LNCaP clone FGC (cell line): ENCODE measurements around the gene GGTLC1.
A peak's percentile ranks its signal among the peaks of the same experiment; 100 is the strongest.

Experiments
- DNase-seq: peaks from one replicate; pipeline ENCODE4 v3.0.0-alpha.2; 2011; ENCODE audit warnings: low read depth
- H3K4me3 ChIP-seq: 2 replicates; pipeline ENCODE4 v1.5.1; 2011; ENCODE audit warnings: mild to moderate bottlenecking, low read depth, low read length, control low read depth
- TF ChIP-seq, protein P1 (sequence below): IDR thresholded peaks from 2 replicates; pipeline ENCODE4 v1.5.1; 2012; ENCODE audit warnings: mild to moderate bottlenecking; ENCODE audit not compliant: control insufficient read depth, insufficient read depth; ENCODE audit errors: extremely low read depth

Gene GGTLC1

DNA sequence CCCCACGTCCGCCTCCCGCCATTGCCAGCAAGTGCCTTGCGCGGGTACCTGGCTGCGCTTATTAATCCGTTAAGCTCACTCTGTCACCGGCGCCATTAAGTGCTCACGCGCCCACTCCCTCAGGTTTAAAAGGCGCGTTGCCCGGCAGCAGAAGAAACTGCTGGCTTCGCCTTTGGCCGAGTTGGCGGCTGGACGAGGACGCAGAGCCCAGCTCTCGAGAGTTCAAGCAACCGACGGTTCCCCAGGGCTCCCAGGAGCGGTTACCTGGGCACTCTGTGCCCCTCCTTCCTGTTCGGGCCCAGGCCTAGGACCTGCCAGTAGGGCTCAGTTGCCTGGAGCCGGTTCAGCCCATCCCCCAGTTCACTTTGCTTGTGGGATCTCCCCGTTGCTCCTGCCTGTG lies at the start of gene GGTLC1:
TSS of gene GGTLC1 (minus strand) at position 219 of the 400 bp plus-strand sequence. CDS start 2,168 bp downstream, outside the sequence.
- TF ChIP-seq, protein P1, sequence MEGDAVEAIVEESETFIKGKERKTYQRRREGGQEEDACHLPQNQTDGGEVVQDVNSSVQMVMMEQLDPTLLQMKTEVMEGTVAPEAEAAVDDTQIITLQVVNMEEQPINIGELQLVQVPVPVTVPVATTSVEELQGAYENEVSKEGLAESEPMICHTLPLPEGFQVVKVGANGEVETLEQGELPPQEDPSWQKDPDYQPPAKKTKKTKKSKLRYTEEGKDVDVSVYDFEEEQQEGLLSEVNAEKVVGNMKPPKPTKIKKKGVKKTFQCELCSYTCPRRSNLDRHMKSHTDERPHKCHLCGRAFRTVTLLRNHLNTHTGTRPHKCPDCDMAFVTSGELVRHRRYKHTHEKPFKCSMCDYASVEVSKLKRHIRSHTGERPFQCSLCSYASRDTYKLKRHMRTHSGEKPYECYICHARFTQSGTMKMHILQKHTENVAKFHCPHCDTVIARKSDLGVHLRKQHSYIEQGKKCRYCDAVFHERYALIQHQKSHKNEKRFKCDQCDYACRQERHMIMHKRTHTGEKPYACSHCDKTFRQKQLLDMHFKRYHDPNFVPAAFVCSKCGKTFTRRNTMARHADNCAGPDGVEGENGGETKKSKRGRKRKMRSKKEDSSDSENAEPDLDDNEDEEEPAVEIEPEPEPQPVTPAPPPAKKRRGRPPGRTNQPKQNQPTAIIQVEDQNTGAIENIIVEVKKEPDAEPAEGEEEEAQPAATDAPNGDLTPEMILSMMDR, result no peak
- DNase-seq, result no peak
- H3K4me3 ChIP-seq, result no peak within 1 kb of the TSS

DNA sequence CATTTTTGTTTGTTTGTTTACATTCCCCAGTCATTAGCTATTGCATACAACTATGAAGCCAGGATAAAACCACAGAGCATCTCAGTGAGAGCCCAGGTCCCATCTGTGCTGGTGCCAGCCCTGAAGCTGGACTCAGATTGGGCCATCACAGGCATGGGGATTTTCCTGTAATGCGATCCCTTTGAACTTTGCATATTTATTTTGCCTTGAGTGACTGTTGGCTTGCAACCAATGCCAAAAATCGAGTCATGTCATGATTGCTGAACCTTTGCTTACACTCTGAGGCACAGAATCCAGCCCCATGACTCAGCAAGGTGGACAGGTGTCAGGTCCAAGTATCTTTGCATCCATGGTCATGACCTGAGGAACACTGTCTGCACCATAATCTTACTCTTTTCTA lies 46.2 kb upstream of the GGTLC1 start:
- H3K4me3 ChIP-seq, result no peak overlapping the region
- TF ChIP-seq, protein P1, result no peak
- DNase-seq, result peak; percentile 97

DNA sequence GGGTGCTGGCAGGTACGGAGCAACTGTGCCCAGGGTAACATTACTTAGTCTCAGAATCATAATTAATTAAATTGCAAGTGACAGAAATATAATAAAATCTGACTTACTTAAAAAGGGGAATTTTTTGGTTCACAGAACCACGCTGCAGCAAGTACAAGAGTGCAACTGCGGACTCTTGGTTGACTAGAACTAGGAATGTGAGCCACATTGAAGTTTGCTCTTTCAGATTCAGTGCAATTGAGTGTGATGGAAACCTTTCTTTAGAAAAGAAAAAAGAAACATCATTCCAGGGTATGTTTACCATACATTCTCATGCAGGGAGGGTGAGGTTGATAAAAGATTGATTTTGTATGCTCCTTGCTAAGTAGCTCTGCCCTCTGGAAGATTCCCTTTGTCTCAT lies 45.0 kb upstream of the GGTLC1 start:
- TF ChIP-seq, protein P1, result no peak
- H3K4me3 ChIP-seq, result no peak overlapping the region
- no peak for DNase-seq

DNA sequence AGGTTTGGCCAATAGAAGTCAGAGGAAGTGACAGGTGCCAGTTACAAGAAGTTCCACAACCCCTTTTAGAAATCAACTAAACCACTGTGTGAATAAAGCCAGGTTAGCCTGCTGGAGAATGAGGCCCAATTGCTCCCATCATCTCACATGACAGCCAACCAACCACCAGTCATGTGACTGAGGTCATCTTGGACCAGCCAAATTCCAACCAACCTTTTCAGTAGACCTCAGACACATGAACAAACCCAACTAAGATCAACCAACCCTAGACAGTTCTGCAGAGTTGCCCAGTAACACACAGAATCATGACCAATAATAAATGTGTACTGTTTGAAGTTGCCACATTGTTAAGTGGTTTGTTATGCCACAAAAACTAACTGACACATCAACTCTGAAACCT lies 44.6 kb upstream of the GGTLC1 start:
- TF ChIP-seq, protein P1, result no peak
- H3K4me3 ChIP-seq, result no peak overlapping the region
- no peak for DNase-seq

DNA sequence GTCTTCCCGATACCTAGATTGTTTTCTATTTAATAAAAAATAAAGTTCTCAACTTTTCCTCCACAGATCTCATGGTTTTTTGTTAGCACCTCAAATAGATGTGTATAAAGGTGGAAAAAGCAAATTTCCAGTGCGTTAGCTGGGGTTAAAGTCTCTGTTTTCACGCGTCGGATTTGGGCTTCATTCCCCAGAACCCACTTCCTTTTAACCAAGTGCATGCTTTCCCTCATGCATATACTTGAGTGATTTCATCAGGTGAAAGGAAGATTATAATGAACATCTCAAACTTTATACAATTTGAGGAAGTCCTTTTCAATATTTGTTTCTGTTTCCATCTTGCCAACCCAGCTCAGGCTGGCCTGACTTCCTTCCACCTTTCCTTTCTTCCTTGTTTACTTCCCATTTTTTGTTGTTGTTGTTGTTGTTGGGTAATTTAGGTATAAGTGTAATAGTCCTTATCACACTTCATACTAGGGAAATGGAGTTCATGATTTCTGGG lies 43.9 kb upstream of the GGTLC1 start:
- DNase-seq, result no peak
- TF ChIP-seq, protein P1, result no peak
- H3K4me3 ChIP-seq, result no peak overlapping the region

DNA sequence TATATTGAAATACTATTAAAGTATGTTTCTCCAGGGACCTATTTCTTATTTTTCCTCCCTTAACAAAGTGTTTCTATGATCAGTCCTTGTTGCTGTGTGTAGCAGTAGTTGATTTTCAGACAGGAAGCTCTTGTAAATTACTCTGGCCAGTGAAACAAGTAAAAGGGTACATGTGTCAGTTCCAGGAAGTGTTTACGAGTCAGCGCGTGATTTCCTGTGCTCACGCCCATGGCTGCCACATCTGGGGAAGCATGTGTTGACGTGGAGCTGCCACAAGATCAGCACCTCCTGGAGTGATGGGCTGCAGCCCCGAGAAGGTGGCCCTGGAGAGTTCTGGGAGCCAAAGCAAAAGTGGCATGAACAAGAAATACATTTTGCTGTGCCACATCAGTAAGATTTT lies 38.6 kb upstream of the GGTLC1 start:
- H3K4me3 ChIP-seq, result no peak overlapping the region
- no peak for DNase-seq
- TF ChIP-seq, protein P1, result no peak

DNA sequence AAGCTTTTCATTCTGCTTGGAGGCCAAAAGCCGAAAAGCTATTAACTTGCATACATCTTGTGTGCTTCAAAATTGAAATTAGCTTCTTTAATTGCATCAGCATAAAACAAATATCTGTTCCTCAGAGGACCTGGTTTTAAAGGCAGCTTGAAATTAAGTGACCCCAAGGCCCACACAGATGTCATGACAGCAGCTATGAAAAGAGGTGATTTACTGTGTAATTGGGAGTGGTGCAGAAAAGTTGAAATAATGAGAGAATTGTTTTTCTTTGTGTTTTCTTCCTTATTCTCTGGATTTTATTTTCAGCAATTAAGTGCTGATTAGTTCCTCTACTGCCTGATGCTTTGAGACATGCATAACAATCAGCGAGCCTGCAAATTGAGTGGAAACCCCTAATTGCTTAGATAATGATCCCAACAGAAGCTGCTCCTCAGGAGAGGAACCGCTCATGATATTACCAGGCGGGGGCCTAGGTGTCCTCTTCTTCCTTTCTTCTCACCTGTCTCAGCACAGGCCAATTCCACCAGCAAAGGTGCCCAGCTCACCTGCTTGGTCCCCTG lies 34.1 kb upstream of the GGTLC1 start:
- H3K4me3 ChIP-seq, result no peak overlapping the region
- TF ChIP-seq, protein P1, result no peak
- DNase-seq, result no peak
